Measurements from ENCODE around the gene TFF1.
A peak's percentile ranks its signal among the peaks of the same experiment; 100 is the strongest.

TFF1 gene

DNA sequence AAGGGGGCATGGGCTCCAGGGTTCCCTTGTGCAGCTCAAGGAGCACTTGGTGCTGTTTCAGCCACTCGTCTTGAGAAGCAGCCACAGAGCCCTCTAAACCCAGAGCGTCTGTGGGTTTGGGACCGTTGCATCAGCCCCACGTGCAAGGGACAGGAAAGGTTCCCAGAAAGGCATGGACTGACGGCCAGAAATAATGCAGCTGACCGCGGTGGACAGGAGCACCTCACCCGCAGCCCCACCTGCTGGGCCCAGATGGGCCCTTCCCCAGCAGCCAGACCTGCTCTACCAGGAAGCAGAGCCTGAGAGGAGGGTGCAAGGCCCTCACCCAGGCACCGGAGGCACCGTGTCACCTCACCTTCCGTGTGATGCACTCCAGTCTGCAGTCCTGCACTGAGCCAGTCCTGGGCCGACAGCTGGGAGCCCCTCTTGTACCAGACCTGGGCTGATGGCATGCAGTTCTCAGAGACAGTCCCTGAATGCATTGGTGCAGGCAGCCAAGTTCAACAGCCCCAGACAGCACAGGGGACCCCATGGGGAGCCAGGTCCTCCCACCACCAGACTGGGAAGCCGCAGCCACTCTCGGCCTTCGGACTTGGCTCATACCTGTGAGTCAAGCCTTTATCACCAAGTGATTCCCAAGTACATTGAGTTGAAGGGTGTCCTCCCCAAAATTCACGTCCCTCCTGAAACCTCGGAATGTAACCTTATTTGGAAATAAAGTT lies 46.3 kb downstream of the TFF1 start:
- CTCF ChIA-PET = interaction anchor here (0.8 to 2.6 kb wide), 3 partner anchors 10 to 61 kb away, joined by 3 to 19 read pairs (median 6); no protein-coding TSS in a partner anchor
- no peak for DNase-seq (ENCODE audit: extremely low spot score)
- POLR2A ChIA-PET = no interaction called here
- TF ChIP-seq, protein P1, sequence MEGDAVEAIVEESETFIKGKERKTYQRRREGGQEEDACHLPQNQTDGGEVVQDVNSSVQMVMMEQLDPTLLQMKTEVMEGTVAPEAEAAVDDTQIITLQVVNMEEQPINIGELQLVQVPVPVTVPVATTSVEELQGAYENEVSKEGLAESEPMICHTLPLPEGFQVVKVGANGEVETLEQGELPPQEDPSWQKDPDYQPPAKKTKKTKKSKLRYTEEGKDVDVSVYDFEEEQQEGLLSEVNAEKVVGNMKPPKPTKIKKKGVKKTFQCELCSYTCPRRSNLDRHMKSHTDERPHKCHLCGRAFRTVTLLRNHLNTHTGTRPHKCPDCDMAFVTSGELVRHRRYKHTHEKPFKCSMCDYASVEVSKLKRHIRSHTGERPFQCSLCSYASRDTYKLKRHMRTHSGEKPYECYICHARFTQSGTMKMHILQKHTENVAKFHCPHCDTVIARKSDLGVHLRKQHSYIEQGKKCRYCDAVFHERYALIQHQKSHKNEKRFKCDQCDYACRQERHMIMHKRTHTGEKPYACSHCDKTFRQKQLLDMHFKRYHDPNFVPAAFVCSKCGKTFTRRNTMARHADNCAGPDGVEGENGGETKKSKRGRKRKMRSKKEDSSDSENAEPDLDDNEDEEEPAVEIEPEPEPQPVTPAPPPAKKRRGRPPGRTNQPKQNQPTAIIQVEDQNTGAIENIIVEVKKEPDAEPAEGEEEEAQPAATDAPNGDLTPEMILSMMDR (IDR thresholded peaks at IDR 0.05; ENCODE audit: control extremely low read depth, extremely low read depth, low read depth, missing control alignments) = no peak

DNA sequence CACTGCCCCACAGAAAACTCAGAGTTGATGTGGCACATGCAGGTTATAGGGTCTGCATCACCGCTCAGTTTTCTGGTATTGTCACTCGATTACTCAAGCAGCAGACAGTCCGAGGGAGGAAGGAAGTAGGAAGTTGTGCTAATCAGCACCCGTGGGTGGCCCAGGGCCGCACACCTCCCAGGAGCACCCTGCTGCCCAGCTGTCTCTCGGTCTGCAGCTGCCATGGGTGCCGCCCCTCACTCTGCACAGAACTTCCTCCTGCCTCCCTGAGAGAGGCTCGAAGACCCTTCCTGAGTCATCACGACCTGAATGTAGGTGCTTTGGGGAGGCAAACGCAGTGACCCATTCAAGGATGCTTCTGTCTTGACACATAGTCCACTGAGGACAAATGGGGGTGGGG lies 47.0 kb downstream of the TFF1 start:
- ChIA-PET CTCF (interaction anchor here (0.8 to 2.6 kb wide), 3 partner anchors 9 to 60 kb away, joined by 3 to 19 read pairs (median 6); no protein-coding TSS in a partner anchor), POLR2A (no interaction called here)
- peak; percentile 47 for DNase-seq (ENCODE audit: extremely low spot score)
- TF ChIP-seq, protein P1 (IDR thresholded peaks at IDR 0.05; ENCODE audit: control extremely low read depth, extremely low read depth, low read depth, missing control alignments) = no peak

DNA sequence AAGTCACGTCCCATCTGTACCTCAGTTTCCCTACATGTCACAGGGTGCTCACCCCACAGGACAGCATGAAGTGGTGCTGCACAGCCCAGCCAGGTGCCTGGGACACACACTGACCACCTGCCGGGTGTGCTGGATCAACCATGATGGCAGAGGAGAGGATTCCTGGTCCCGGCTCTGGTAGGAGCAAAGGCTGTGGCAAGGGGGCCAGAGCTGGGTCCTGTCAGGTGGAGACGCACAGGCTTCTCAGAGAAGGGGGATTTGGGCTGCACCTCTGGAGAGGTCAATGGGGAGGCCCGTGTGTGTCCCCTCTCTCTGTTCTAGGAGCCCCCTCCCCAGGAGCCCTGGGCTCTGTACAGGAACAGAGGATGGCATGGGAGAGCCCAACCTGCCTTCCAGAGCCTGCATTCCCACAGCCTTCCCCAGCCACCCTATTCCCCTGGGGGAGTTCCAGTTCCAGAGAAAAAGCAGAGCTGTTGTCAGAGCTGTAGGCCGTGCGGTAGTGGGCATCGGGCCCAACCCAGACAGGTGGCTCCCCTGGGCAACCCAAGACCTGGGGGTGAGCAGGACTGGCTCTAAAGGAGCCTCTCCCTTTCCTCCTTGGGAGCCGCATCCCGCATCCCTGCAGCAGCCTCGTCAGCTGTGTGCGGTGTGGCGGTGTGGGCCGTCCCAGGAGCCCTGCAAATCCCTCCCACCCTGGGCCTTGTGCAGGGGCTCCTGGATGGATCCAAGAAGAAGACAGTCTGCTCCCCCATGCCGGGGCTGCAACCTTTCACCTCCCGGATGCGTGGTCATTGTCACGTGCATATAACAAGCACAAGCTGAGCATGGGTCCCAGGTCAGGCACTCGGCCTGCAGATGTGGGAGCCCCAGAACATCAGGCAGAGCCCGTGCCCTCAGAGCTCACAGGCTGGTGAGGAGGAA lies 48.2 kb downstream of the TFF1 start:
- ChIA-PET CTCF (interaction anchor here (1.9 to 2.6 kb wide), 2 partner anchors 8 to 59 kb away, joined by 6 to 19 read pairs; no protein-coding TSS in a partner anchor), POLR2A (no interaction called here)
- TF ChIP-seq, protein P1 (IDR thresholded peaks at IDR 0.05; ENCODE audit: control extremely low read depth, extremely low read depth, low read depth, missing control alignments) = no peak
- no peak for DNase-seq (ENCODE audit: extremely low spot score)

DNA sequence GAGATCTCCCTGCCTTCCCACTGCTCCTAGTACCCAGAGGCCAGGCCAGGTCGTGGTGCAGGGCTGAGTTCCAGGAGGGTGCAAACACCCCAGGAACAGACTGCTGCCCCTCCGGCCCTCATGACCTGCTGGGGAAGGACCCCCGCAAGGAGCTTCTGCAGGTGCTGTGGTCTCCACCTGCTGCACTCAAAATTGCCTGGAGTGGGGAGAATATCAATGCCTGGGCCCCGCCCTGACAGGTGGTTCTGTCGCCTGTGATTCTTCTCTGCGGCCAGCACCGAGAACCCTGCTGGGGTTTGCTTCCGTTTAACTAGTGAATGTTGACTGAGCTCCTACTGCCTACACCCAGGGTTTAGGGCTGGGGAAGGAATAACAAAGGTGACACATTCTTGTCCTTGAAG lies 49.0 kb downstream of the TFF1 start:
- CTCF ChIA-PET = no interaction called here
- TF ChIP-seq, protein P1 (IDR thresholded peaks at IDR 0.05; ENCODE audit: control extremely low read depth, extremely low read depth, low read depth, missing control alignments) = no peak
- no peak for DNase-seq (ENCODE audit: extremely low spot score)
- POLR2A ChIA-PET = no interaction called here

DNA sequence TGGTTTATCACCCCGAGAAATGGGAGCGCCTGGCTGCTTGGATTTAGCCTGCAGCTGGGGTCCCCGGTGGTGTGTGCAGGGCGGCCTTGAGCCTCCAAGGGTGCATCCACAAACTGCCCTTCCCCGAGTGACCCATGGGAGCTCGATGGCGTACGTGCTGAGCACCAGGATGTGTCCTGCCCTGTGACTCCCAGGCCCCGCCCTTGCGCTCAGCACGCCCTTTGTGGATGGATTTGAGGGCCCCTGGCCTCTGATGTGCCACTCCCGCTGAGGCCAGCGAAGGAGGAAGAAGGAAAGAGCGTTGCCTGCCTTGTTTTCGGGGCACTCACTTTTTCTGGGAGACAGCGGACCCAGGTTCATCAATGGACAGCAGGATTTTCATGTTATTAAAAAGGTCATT lies 49.4 kb downstream of the TFF1 start:
- TF ChIP-seq, protein P1 (IDR thresholded peaks at IDR 0.05; ENCODE audit: control extremely low read depth, extremely low read depth, low read depth, missing control alignments) = no peak
- POLR2A ChIA-PET = no interaction called here
- CTCF ChIA-PET = interaction anchor here (0.9 kb wide), 1 partner anchor 21 kb away, joined by 4 read pairs; no protein-coding TSS in a partner anchor
- DNase-seq (ENCODE audit: extremely low spot score) = no peak

DNA sequence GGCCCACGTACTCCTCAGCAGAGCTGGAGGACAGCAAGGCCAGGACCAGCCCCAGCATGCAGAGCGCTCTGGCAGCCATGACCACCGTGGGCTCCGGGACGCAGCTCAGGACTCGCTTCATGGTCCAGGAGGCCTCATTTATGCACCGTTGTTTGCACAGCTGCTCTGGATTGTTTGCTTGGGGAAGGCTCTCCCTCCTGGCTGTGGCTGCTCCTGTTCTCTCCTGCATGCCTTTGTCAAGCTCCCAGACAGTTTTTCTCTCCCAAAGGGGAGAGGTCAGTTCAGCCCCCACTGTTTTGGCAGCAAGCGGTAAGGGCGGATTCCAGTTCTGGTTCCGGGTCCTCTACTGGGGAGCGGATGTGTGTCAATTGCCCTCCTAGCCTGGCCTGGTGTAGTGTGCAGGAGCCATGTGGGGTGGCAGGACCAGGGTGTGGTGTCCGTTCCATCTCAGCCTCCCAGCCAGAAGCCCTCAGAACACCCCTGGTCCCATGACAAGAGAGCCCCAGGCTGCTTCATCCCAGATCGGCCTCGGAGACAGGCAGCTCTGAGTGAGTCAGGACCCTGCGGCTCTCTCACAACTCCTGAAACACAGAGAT lies 50.9 kb downstream of the TFF1 start, which contains the start of gene TFF3:
TSS of gene TFF3 (minus strand) at position 114 of the 596 bp plus-strand sequence. CDS start at position 79, 35 bp downstream.
- no peak for DNase-seq (ENCODE audit: extremely low spot score)
- ChIA-PET POLR2A (no interaction called here), CTCF (no interaction called here)
- TF ChIP-seq, protein P1 (IDR thresholded peaks at IDR 0.05; ENCODE audit: control extremely low read depth, extremely low read depth, low read depth, missing control alignments) = no peak
